Endothelial cell of umbilical vein (primary cell): ENCODE results near the gene HAND1. TPM values are rescaled to one million over a fixed set of nuclear protein-coding genes. Genes with fewer than 3 reads are reported as not detected.

Experiments
- BruUV-seq: library from RNA; stranded (reverse); fragments of 400-500 nt; replicated peaks from 2 replicates; lab custom pipeline; 2021; lab: Mats Ljungman, UMichigan
- CTCF ChIA-PET: fragments of 300-600, 350-600 bp; sonication (Branson Sonifier 250); formaldehyde crosslinking; loops from one replicate; lab custom pipeline; 2021; ENCODE audit warnings: antibody characterized with exemption, inconsistent platforms; lab: Charles Lee
- POLR2A ChIA-PET: fragments of 300-600, 350-600 bp; sonication (Branson Sonifier 250); formaldehyde crosslinking; loops from one replicate; lab custom pipeline; 2021; ENCODE audit warnings: antibody characterized with exemption, inconsistent platforms; lab: Charles Lee
- DNase-seq: peaks from one replicate; pipeline ENCODE4 v3.0.0-alpha.2; 2011; ENCODE audit warnings: low read depth, low spot score
- FAIRE-seq: peaks from 2 replicates; lab custom pipeline; 2011; peaks lifted over from hg19 to GRCh38; lab: Jason Lieb, UNC
- H2AFZ ChIP-seq: 2 replicates; pipeline ENCODE4 v1.6.0; 2012; ENCODE audit warnings: low read depth, low read length, control low read depth, inconsistent platforms
- H3K27ac ChIP-seq: 2 replicates; pipeline ENCODE4 v1.5.1; 2011; ENCODE audit warnings: low read depth, mild to moderate bottlenecking, control low read depth, low read length, moderate library complexity; ENCODE audit not compliant: insufficient read depth
- H3K27me3 ChIP-seq, 2 experiments: 2 replicates each; pipeline versions ENCODE4 v1.6.0 to v1.6.1; 2011; ENCODE audit warnings: low read length in 2 of 2, mixed read lengths in 1 of 2; ENCODE audit not compliant: control insufficient read depth in 2 of 2, insufficient read depth in 2 of 2
- H3K36me3 ChIP-seq, 2 experiments: 2 replicates in 1 of 2; 3 replicates in 1 of 2; pipeline ENCODE4 v1.5.1; 2011; ENCODE audit warnings: low read length in 2 of 2, mild to moderate bottlenecking in 1 of 2, moderate library complexity in 1 of 2; ENCODE audit not compliant: control insufficient read depth in 2 of 2, insufficient read depth in 2 of 2; ENCODE audit errors: extremely low read depth in 1 of 2
- H3K4me1 ChIP-seq: 3 replicates; pipeline ENCODE4 v1.5.1; 2011; ENCODE audit warnings: mild to moderate bottlenecking, low read length; ENCODE audit not compliant: control insufficient read depth, insufficient read depth; ENCODE audit errors: extremely low read depth
- H3K4me2 ChIP-seq: 2 replicates; pipeline ENCODE4 v1.6.1; 2011; ENCODE audit warnings: low read length, control low read depth, mixed read lengths; ENCODE audit not compliant: insufficient read depth
- H3K4me3 ChIP-seq, 3 experiments: fragments of 200-600 bp in 1 of 3; sonication (generic), shearing (Covaris generic) in 1 of 3; replicated peaks in 1 of 3; 2 replicates each; pipeline ENCODE4 v1.5.1; 2011 to 2016; ENCODE audit warnings: control low read depth in 3 of 3, low read length in 3 of 3, mild to moderate bottlenecking in 2 of 3, inconsistent platforms in 1 of 3, low read depth in 1 of 3, moderate library complexity in 1 of 3; ENCODE audit not compliant: insufficient read depth in 1 of 3
- H3K79me2 ChIP-seq: 2 replicates; pipeline ENCODE4 v1.6.0; 2012; ENCODE audit warnings: low read length, inconsistent platforms; ENCODE audit not compliant: control insufficient read depth, insufficient read depth
- H3K9ac ChIP-seq: replicated peaks from 2 replicates; pipeline ENCODE3; 2011; ENCODE audit warnings: low read length, control low read depth; ENCODE audit not compliant: insufficient read depth; ENCODE audit errors: extremely low read depth
- H3K9me1 ChIP-seq: replicated peaks from 3 replicates; pipeline ENCODE4 v1.6.0; 2011; ENCODE audit warnings: mild to moderate bottlenecking, low read length; ENCODE audit not compliant: control insufficient read depth, insufficient read depth; ENCODE audit errors: extremely low read depth
- H3K9me3 ChIP-seq: replicated peaks from 2 replicates; pipeline ENCODE4 v1.5.1; 2012; ENCODE audit warnings: low read length, inconsistent platforms; ENCODE audit not compliant: control insufficient read depth, insufficient read depth
- H4K20me1 ChIP-seq: replicated peaks from 2 replicates; pipeline ENCODE3; 2011; ENCODE audit warnings: mild to moderate bottlenecking, low read length; ENCODE audit not compliant: control insufficient read depth, insufficient read depth; ENCODE audit errors: extremely low read depth
- EZH2 ChIP-seq: IDR thresholded peaks from 2 replicates; pipeline ENCODE4 v1.6.1; 2012; ENCODE audit warnings: borderline replicate concordance, low read depth, mild to moderate bottlenecking, moderate library complexity, low read length, inconsistent platforms; ENCODE audit not compliant: severe bottlenecking
- FOS ChIP-seq: IDR thresholded peaks from 2 replicates; pipeline ENCODE4 v1.6.1; 2011; ENCODE audit warnings: mild to moderate bottlenecking, low read length, moderate library complexity, borderline replicate concordance; ENCODE audit not compliant: insufficient read depth
- POLR2A ChIP-seq: IDR thresholded peaks from 2 replicates; pipeline ENCODE4 v1.6.1; 2012; ENCODE audit warnings: low read depth, mild to moderate bottlenecking, control low read depth, low read length
- POLR2AphosphoS5 ChIP-seq: IDR thresholded peaks from 2 replicates; pipeline ENCODE4 v1.6.1; 2012; ENCODE audit warnings: low read depth, mild to moderate bottlenecking, control low read depth, low read length, moderate library complexity; ENCODE audit not compliant: insufficient read depth
- dilution Hi-C: fragments of 300-500 bp; cut with MboI; formaldehyde crosslinking; loops from one replicate; pipeline ENCODE4 v1.15.0; 2019; ENCODE audit warnings: low sequenced_read_pairs; ENCODE audit not compliant: extremely low pct_ligation_motif_present
- intact Hi-C: fragments of 100-400 bp; cut with micrococcal nuclease; formaldehyde crosslinking; loops from one replicate; pipeline ENCODE4 v1.10.0; 2022
- polyA plus RNA-seq, 4 experiments: library from polyadenylated mRNA; depleted of rRNA in 3 of 4; stranded (reverse) in 3 of 4; unstranded in 1 of 4; fragments of >200 nt; gene quantifications; 2 replicates each; pipeline versions ENCODE4 v1.2.1 to v1.2.3, GENCODE V29; 2011 to 2012; ENCODE audit warnings: missing spikeins in 1 of 4
- total RNA-seq: library from RNA; stranded (reverse); gene quantifications from 2 replicates; pipeline ENCODE4 v1.2.3, GENCODE V29; 2021
- TF ChIP-seq, protein P1 (sequence below), 2 donors: IDR thresholded peaks; 1 replicate in 1 of 2; 2 replicates in 1 of 2; pipeline ENCODE4 v1.5.1; 2011; ENCODE audit warnings: low read length in 2 of 2, mild to moderate bottlenecking in 2 of 2, moderate library complexity in 2 of 2, control low read depth in 1 of 2, inconsistent platforms in 1 of 2, low read depth in 1 of 2; ENCODE audit not compliant: insufficient read depth in 1 of 2; ENCODE audit errors: extremely low read depth in 1 of 2

HAND1 gene
- total and polyA plus RNA-seq, 2 donors (not counting 3 experiments of a cell fraction or from before 2014, with no cell fraction given), result not detected

DNA sequence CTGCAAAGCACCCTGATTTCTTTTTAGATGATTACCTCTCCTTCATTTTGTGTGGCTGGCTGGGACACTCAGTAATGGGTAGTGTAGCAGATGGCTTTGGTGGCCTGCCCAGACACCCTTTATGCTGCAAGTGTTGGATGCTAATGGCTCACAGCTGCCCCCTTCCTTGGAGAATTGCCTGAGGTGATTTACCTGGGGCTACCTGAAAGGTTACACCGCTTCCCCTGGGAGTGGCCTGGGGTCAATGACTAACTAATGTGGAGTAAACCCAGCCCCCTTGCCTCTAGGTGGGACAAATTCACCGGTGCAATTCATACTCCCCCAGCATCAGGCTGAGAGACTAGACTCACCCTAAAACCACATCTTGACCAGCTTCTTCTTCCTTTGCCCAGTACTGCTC, 23.5 kb upstream of the HAND1 start:
- Histone ChIP-seq H3K36me3 (no peaks in the 10 kb centered on the region), H3K4me1 (no peaks in the 10 kb centered on the region), H3K9me1 (no peaks in the 10 kb centered on the region), H2AFZ (no peak overlapping the region), H3K9ac (no peak overlapping the region), H3K27ac (no peak overlapping the region), H3K4me3 (no peak overlapping the region), H3K27me3 (peaks cover 3 to 13% of the 10 kb centered on the region in 2 experiments), H4K20me1 (no peaks in the 10 kb centered on the region), H3K9me3 (no peaks in the 10 kb centered on the region), H3K4me2 (no peak overlapping the region), H3K79me2 (no peaks in the 10 kb centered on the region)
- TF ChIP-seq, protein P1, sequence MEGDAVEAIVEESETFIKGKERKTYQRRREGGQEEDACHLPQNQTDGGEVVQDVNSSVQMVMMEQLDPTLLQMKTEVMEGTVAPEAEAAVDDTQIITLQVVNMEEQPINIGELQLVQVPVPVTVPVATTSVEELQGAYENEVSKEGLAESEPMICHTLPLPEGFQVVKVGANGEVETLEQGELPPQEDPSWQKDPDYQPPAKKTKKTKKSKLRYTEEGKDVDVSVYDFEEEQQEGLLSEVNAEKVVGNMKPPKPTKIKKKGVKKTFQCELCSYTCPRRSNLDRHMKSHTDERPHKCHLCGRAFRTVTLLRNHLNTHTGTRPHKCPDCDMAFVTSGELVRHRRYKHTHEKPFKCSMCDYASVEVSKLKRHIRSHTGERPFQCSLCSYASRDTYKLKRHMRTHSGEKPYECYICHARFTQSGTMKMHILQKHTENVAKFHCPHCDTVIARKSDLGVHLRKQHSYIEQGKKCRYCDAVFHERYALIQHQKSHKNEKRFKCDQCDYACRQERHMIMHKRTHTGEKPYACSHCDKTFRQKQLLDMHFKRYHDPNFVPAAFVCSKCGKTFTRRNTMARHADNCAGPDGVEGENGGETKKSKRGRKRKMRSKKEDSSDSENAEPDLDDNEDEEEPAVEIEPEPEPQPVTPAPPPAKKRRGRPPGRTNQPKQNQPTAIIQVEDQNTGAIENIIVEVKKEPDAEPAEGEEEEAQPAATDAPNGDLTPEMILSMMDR (IDR thresholded peaks at IDR 0.05; ENCODE audit: extremely low read depth in 1 of 2, insufficient read depth in 1 of 2, low read depth in 1 of 2, low read length in 2 of 2), result no peak
- TF ChIP-seq POLR2A, result no peak
- TF ChIP-seq EZH2, result no peak
- dilution Hi-C loops, result no loop called here
- DNase-seq (no peak), FAIRE-seq (no peak)
- no TSS peak for BruUV-seq
- ChIA-PET CTCF (interaction anchor here (1.3 to 8.9 kb wide), 2 partner anchors 20 to 33 kb away, joined by 3 to 48 read pairs; no protein-coding TSS in a partner anchor), POLR2A (no interaction called here)
- intact Hi-C loops, result no loop called here

DNA sequence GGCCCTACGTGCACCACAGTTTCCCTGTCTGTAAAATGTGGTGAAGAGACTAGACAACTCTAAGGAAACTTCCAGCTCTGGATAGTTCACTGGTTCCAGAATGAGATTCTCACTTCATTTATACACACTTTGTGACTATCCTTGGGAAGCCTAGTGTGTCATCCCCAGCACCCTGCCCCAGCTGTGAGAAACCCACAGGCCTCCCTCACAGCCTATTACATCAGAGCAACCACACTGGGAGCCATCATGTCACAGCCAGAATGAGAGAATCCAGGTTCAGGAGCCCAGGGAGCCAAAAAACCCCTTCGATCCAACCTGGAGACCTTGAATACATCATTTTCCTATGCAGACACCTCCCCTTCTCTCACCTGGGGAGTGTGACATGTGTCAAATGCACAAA, 21.0 kb upstream of the HAND1 start:
- FAIRE-seq, result no peak
- H3K9me1 ChIP-seq, result no peaks in the 10 kb centered on the region
- no peak for DNase-seq
- H3K79me2 ChIP-seq, result no peaks in the 10 kb centered on the region
- H3K9ac ChIP-seq, result no peak overlapping the region
- BruUV-seq, result no TSS peak
- TF ChIP-seq FOS, result no peak
- no peak for TF ChIP-seq POLR2AphosphoS5
- ChIA-PET CTCF (interaction anchor here (8.9 kb wide), 1 partner anchor 23 kb away, joined by 48 read pairs; no protein-coding TSS in a partner anchor), POLR2A (no interaction called here)
- no peaks in the 10 kb centered on the region for H3K36me3 ChIP-seq
- H3K27ac ChIP-seq, result no peak overlapping the region
- H4K20me1 ChIP-seq, result no peaks in the 10 kb centered on the region
- no peaks in the 10 kb centered on the region for H3K4me1 ChIP-seq
- H3K9me3 ChIP-seq, result no peaks in the 10 kb centered on the region
- H3K4me2 ChIP-seq, result no peak overlapping the region
- H3K27me3 ChIP-seq, result peaks cover 12 to 36% of the 10 kb centered on the region in 2 experiments
- dilution Hi-C loops, result no loop called here
- H3K4me3 ChIP-seq, result no peak overlapping the region
- intact Hi-C loops, result no loop called here
- no peak overlapping the region for H2AFZ ChIP-seq
